ENCODE results near the gene UBE2G2. TPM values are rescaled to one million over a fixed set of nuclear protein-coding genes. Genes with fewer than 3 reads are reported as not detected.

Gene UBE2G2
- total RNA-seq, 4 donors from 2014 or later: 38.4 to 75.1 (median 67.4) TPM

DNA sequence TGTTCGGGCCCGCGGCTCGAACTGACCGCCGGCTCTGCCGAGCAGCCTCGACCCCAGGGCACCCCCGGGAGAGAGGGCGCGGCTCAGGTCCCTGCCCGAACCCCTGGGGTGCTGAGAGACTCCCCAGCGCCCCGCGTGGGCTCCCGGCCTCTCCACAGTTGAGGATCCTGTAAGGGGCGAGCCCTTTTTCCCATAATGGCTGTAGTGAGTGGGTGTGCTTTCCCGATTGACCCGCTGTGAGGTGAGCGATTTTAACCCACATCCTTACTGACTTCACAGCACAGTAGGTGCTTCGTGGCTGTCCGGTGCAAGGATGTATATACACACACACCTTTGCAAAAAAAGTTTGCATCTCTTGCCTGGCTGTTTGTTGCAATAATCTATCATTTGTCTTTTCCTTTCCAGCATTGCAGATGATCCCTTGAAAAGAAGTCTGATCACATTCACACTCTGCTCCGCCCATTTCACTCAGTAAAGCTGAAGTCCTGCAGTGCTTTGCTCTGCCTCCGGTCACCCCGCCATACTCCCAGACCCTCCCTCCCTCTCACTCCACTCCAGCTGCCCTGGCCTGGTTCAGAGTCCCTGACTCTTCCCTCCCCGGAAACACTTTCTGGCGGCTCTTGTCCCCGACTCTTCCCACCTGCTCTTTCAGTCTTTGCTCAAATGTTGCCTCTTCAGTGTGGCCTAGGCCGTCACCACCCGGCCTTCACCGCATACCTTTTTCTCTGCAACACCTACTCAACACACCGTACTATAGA, 955 bp upstream of the UBE2G2 start:
- Histone ChIP-seq H3K9me3 (no peaks in the 10 kb centered on the region), H3K36me3 (no peaks in the 10 kb centered on the region), H3K4me3 (peak overlapping the region; percentile 71 to 81), H3K27me3 (no peaks in the 10 kb centered on the region), H3K4me1 (peaks cover 8 to 13% of the 10 kb centered on the region in 2 donors), H3K27ac (peak overlapping the region; percentile 68 to 78)
- no peak for DNase-seq
- intact Hi-C loops (cut with DNase I; ENCODE audit: low total_unique reads): loop anchor here (5.0 to 10.0 kb wide), 2 partner anchors 70 to 458 kb away; partner anchors contain the start of gene PTTG1IP
- TF ChIP-seq, protein P1, sequence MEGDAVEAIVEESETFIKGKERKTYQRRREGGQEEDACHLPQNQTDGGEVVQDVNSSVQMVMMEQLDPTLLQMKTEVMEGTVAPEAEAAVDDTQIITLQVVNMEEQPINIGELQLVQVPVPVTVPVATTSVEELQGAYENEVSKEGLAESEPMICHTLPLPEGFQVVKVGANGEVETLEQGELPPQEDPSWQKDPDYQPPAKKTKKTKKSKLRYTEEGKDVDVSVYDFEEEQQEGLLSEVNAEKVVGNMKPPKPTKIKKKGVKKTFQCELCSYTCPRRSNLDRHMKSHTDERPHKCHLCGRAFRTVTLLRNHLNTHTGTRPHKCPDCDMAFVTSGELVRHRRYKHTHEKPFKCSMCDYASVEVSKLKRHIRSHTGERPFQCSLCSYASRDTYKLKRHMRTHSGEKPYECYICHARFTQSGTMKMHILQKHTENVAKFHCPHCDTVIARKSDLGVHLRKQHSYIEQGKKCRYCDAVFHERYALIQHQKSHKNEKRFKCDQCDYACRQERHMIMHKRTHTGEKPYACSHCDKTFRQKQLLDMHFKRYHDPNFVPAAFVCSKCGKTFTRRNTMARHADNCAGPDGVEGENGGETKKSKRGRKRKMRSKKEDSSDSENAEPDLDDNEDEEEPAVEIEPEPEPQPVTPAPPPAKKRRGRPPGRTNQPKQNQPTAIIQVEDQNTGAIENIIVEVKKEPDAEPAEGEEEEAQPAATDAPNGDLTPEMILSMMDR (IDR thresholded peaks at IDR 0.05): no peak
- TF ChIP-seq POLR2A (IDR thresholded peaks at IDR 0.05): no peak

DNA sequence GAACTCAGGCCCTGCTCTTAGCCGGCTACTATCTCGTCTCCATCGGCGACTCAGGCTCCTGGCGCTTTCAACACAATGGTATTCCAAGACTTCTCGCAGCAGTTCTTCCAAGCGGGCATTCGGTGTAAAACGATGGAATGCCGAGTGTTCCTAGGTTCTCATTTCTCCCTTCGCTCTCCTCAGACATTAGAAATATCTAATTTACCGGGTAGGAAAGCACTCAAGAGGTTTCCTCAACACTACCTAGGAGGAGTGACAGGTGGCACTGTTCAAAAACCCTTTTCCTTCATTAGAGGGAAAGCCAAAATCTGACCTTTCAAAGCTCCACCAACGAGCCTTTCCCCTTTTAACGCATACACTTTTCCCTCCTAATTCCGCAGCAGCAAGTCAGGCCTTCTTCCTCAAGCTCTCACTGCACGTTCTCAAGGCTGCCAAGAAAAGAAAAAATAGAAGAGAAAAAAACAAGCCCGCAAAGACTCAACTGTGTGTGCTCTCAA, 601 bp downstream of the UBE2G2 start:
- no peak for TF ChIP-seq POLR2A (IDR thresholded peaks at IDR 0.05)
- TF ChIP-seq, protein P1 (IDR thresholded peaks at IDR 0.05): no peak
- DNase-seq: no peak
- Histone ChIP-seq H3K4me1 (peaks cover 8 to 13% of the 10 kb centered on the region in 2 donors), H3K27ac (peak overlapping the region; percentile 68 to 78), H3K27me3 (no peaks in the 10 kb centered on the region), H3K9me3 (no peaks in the 10 kb centered on the region), H3K4me3 (peak overlapping the region; percentile 71 to 81), H3K36me3 (no peaks in the 10 kb centered on the region)
- intact Hi-C loops (cut with DNase I; ENCODE audit: low total_unique reads): loop anchor here (5.0 to 10.0 kb wide), 2 partner anchors 71 to 456 kb away; partner anchors contain the start of gene PTTG1IP

DNA sequence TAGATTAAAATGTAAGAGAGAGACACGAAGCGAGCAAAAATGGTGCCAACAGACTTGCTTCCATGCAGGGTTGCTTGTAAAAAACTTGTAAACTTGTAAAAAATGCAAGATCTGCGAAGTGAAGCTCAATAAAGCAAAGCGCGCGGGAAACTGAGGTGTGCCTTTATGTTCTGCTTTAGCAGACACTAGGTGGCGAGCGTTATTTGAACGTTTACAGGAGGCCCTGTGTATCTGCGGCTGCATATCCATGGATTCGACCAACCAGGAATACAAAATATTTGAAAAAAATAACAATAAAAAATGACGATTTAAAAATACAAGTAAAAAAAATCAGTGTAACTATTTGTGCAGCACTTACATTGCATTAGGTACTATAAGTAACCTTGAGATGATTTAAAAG, 1.5 kb downstream of the UBE2G2 start:
- H3K4me1 ChIP-seq: peaks cover 8 to 13% of the 10 kb centered on the region in 2 donors
- no peak for DNase-seq
- H3K27me3 ChIP-seq: no peaks in the 10 kb centered on the region
- no peaks in the 10 kb centered on the region for H3K36me3 ChIP-seq
- TF ChIP-seq, protein P1 (IDR thresholded peaks at IDR 0.05): peak in 2 of 4 experiments; percentile 9 to 18
- no peak for TF ChIP-seq POLR2A (IDR thresholded peaks at IDR 0.05)
- H3K9me3 ChIP-seq: no peaks in the 10 kb centered on the region
- intact Hi-C loops (cut with DNase I; ENCODE audit: low total_unique reads): loop anchor here (5.0 to 10.0 kb wide), 2 partner anchors 72 to 455 kb away; partner anchors contain the start of gene PTTG1IP
- no peak overlapping the region for H3K4me3 ChIP-seq
- H3K27ac ChIP-seq: no peak overlapping the region

DNA sequence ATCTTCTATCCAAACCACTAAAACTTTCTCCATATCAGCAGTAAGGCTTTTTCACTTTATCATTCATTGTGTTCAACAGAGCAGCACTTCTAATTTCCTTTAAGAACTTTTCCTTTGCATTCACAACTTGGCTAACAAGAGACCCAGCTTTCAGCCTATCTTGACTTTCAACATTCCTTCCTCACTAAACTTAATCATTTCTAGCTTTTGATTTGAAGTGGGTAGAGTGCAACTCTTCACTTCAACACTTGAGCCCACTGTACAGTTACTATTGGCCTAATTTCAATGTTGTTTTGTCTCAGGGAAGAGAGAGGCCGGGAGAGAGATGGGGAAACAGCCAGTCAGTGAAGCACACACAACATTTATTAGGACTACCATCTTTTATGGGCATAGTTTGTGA, 2.0 kb downstream of the UBE2G2 start:
- Histone ChIP-seq H3K27ac (no peak overlapping the region), H3K4me3 (no peak overlapping the region), H3K9me3 (no peaks in the 10 kb centered on the region), H3K27me3 (no peaks in the 10 kb centered on the region), H3K4me1 (peaks cover 8 to 13% of the 10 kb centered on the region in 2 donors), H3K36me3 (no peaks in the 10 kb centered on the region)
- DNase-seq: no peak
- intact Hi-C loops (cut with DNase I; ENCODE audit: low total_unique reads): loop anchor here (5.0 to 10.0 kb wide), 2 partner anchors 73 to 455 kb away; partner anchors contain the start of gene PTTG1IP
- no peak for TF ChIP-seq POLR2A (IDR thresholded peaks at IDR 0.05)
- TF ChIP-seq, protein P1 (IDR thresholded peaks at IDR 0.05): no peak

DNA sequence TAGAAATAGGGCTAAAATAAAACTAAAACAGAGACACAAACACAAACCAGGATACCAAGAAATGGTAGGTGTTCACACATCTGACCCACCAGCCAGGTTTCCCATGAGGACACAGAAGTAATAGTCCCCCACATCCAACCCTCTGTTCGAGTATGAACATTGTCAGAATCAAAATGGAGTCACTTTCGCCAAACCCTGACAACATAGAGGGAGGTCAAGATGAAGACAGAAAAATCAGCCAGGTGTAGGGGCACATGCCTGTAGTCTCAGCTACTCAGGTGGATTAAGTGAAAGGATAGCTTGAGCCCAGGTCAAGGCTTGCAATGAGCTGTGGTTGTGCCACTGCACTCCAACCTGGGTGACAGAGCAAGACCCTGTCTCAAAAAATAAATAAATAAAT, 3.8 kb downstream of the UBE2G2 start:
- Histone ChIP-seq H3K4me3 (no peak overlapping the region), H3K36me3 (no peaks in the 10 kb centered on the region), H3K27me3 (no peaks in the 10 kb centered on the region), H3K9me3 (no peaks in the 10 kb centered on the region), H3K4me1 (peaks cover 11 to 13% of the 10 kb centered on the region in 2 donors), H3K27ac (no peak overlapping the region)
- intact Hi-C loops (cut with DNase I; ENCODE audit: low total_unique reads): no loop called here
- DNase-seq: no peak
- TF ChIP-seq, protein P1 (IDR thresholded peaks at IDR 0.05): no peak
- no peak for TF ChIP-seq POLR2A (IDR thresholded peaks at IDR 0.05)
